GM12892 (cell line): ENCODE results near the gene TMEM123.
A peak's percentile ranks its signal among the peaks of the same experiment; 100 is the strongest.
"Not testable (repeated sequence)": the region's sequence is repeated elsewhere in the genome, so short reads cannot be mapped to it uniquely, and the experiment has no call there.

Experiments used
- DNase-seq: peaks from one replicate; pipeline ENCODE4 v3.0.0; 2011; ENCODE audit not compliant: insufficient read length
- FAIRE-seq: peaks from 2 replicates; lab custom pipeline; 2011; peaks lifted over from hg19 to GRCh38; lab: Jason Lieb, UNC
- POLR2A ChIP-seq: IDR thresholded peaks from 2 replicates; pipeline ENCODE4 v1.6.1; 2011; ENCODE audit warnings: low read depth, low read length, control low read depth
- POLR2AphosphoS5 ChIP-seq: IDR thresholded peaks from 2 replicates; pipeline ENCODE4 v1.6.1; 2011; ENCODE audit warnings: low read depth, low read length, control low read depth
- TAF1 ChIP-seq: IDR thresholded peaks from 2 replicates; pipeline ENCODE4 v1.6.1; 2011; ENCODE audit warnings: low read depth, mild to moderate bottlenecking, control low read depth, low read length, borderline replicate concordance

TMEM123 gene

DNA sequence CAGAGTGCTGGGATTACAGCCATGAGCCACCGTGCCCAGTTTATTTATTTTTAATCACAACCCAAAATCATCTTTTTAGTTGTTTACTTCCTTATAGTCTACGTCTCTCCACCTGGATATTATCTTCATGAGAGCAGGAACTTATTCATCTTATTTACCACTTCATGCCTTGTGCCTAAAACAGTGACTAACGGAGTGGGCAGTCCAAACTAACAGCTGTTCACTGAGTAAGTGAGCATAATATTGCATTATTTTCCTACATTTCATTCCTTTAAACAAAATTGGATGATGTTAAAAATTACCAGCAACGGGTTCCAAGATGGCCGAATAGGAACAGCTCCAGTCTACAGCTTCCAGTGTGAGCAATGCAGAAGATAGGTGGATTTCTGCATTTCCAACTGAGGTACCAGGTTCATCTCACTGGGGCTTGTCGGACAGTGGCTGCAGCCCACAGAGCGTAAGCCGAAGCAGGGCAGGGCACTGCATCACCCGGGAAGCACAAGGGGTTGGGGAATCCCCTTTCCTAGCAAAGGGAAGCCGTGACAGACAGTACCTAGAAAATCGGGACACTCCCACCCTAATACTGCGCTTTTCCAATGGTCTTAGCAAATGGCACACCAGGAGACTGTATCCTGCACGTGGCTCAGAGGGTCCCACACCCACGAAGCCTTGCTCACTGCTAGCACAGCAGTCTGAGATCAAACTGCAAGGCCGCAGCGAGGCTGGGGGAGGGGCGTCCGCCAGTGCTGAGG lies 14.1 kb downstream of the TMEM123 start:
- FAIRE-seq (peak; percentile 66), DNase-seq (no peak)
- TF ChIP-seq TAF1: no peak
- TF ChIP-seq POLR2A: no peak
- no peak for TF ChIP-seq POLR2AphosphoS5

GRCh38 chr11:102437727-102438126 lies 14.8 kb downstream of the TMEM123 start:
- FAIRE-seq (no peak), DNase-seq (no peak)

GRCh38 chr11:102436976-102437375 lies 15.6 kb downstream of the TMEM123 start:
- FAIRE-seq: no peak
- no peak for DNase-seq

More at GRCh38 chr11:102437727-102438126, 14.8 kb downstream of the TMEM123 start:
- no peak for TF ChIP-seq TAF1
- no peak for TF ChIP-seq POLR2A
- TF ChIP-seq POLR2AphosphoS5: no peak

DNA sequence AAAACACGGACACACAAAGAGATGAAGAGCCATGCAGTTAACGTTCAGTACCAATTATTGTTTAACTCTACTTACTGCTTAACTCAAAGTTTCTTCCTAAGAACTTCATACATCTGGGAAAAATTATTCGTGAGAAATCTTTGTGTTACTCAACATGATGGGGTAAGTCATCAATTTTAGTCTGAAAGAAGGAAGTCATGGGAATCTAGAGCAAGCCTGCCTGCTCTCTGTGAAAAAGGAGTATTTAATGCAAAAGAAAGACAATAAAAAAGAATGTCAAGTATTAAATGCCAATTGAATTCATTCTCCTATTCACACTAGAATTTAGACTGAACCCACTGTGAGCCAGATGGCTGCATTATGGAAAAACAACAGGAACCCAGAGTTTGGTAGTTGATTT lies 16.0 kb downstream of the TMEM123 start:
- TF ChIP-seq POLR2A (no peak), POLR2AphosphoS5 (no peak), TAF1 (no peak)
- DNase-seq: no peak
- FAIRE-seq: no peak

More at GRCh38 chr11:102436976-102437375, 15.6 kb downstream of the TMEM123 start:
- TF ChIP-seq TAF1 (no peak), POLR2AphosphoS5 (no peak), POLR2A (no peak)

DNA sequence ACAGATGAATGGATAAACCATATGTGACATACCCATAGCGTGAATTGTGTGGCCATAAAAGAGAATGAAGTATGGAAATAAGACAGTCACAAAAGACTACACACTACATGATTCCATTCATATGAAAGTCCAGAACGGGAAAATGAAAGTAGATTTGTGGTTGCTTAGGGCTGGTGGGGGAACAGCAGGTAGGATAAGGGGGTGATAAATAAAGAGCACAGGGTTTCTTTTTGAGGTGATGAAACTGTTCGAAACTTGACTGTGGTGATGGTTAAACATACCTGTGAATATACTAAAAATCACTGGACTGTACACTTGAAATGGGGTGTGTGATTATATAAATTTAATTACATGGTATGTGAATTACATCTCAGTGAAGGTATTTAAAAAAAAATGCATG lies 16.9 kb downstream of the TMEM123 start:
- peak; percentile 54 for FAIRE-seq
- DNase-seq: no peak
- no peak for TF ChIP-seq POLR2AphosphoS5
- TF ChIP-seq TAF1: no peak
- no peak for TF ChIP-seq POLR2A

- DNase-seq, FAIRE-seq: not testable (repeated sequence)
Measured at GRCh38 chr11:102433571-102433970, 19.0 kb downstream of the TMEM123 start.

GRCh38 chr11:102432560-102432959 lies 20.0 kb downstream of the TMEM123 start:
- DNase-seq, FAIRE-seq: not testable (repeated sequence)

DNA sequence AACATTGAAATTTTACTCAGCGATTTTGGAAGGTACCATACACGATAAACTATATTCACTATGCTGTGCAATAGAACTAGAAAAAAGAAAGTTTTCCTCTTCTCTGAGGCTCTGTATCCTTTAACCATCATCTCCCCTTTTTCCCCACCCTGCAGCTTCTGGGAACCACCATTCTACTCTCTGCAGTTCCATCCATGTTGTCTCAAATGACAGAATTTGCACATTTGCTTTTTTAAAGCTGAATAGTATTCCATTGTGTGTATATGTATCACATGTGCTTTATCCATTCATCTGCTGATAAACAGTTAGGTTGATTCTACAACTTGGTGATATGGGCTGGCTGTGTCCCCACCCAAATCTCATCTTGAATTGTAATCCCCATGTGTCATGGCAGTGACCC lies 21.2 kb downstream of the TMEM123 start:
- FAIRE-seq (peak; percentile 84), DNase-seq (no peak)
- TF ChIP-seq TAF1: no peak
- TF ChIP-seq POLR2A: peak; percentile 34; the same call in 1 of the 2 replicates

- FAIRE-seq (peak; percentile 98), DNase-seq (peak; percentile 27)
- 0 out of 2 replicates have a peak, but pooled peaks have one; percentile 32 for TF ChIP-seq POLR2AphosphoS5
- 0 out of 2 replicates have a peak, but pooled peaks have one; percentile 19 for TF ChIP-seq POLR2A
- no peak for TF ChIP-seq TAF1
Measured at GRCh38 chr11:102430158-102430836, 22.3 kb downstream of the TMEM123 start.

DNA sequence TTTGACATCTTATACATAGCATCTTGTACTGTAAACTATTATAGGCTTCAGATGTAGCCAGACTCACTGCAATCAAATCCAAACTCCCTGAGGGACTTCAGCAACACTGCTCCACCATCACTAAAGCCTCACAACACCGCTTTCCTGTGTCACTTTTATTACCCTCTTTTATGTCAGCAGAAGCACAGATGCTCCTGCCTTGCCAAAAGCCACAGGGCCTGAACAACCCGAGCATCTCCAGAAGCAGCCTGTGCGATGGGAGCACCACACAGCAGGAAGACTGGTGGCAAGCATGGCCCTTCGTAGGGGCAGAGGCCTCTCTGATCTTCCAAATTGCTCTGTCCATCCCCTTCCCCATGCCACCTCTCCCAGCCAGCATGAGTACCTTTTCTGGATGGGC lies 22.9 kb downstream of the TMEM123 start:
- DNase-seq (no peak), FAIRE-seq (no peak)
- TF ChIP-seq POLR2A (no peak), POLR2AphosphoS5 (no peak), TAF1 (no peak)

DNA sequence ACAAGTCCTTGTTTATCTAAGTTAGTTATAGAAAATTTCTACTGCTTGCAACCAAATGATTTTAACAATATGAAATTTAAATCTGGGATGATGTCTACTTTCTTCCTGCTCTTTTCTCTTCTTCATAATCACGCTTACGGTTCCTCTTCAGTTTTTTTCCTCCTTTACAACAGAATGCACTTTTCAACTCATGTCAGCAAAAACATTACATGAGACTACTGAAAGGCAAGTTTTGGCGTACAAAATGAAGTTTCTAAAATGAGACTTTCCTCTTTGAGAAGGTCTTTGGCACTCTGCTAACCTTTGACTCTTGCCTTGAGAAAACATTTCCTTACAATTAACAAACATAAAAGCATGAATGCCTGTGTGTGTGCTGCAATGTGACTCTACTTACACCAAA lies 23.3 kb downstream of the TMEM123 start:
- FAIRE-seq: no peak
- TF ChIP-seq TAF1 (no peak), POLR2A (no peak), POLR2AphosphoS5 (no peak)
- DNase-seq: no peak

- TF ChIP-seq POLR2AphosphoS5: no peak
- TF ChIP-seq TAF1: no peak
- no peak for TF ChIP-seq POLR2A
- DNase-seq: no peak
- FAIRE-seq: no peak
Measured at GRCh38 chr11:102428696-102429095, 23.9 kb downstream of the TMEM123 start.
